Stimulated activated CD4-positive, alpha-beta T cell treated with anti-CD3 and anti-CD28 coated beads, Interleukin-1b, Interleukin-23, amount 100 ng/mL, for 1 hour (primary cell): ENCODE data around the gene RTBDN.
"Not testable (repeated sequence)": the region's sequence is repeated elsewhere in the genome, so short reads cannot be mapped to it uniquely, and the experiment has no call there.

Experiments used
- DNase-seq, 2 donors: peaks; one replicate each; pipeline ENCODE4 v3.0.0-alpha.2; 2020; ENCODE audit warnings: low read depth in 2 of 2

The RTBDN gene

DNA sequence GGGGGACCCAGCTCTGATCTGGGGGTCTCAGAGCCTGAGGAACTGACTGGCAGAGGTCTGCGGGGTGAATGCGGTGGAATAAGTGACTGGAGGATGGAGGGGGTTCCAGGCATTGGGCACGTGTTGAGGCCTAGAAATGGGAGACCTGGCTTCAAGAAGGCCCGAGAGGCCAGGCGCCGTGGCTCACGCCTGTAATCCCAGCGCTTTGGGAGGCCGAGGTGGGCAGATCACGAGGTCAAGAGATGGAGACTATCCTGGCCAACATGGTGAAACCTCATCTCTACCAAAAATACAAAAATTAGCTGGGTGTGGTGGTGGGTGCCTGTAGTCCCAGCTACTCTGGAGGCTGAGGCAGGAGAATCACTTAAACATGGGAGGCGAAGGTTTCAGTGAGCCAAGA lies 16.6 kb downstream of the RTBDN start:
- not testable (repeated sequence) for DNase-seq

DNA sequence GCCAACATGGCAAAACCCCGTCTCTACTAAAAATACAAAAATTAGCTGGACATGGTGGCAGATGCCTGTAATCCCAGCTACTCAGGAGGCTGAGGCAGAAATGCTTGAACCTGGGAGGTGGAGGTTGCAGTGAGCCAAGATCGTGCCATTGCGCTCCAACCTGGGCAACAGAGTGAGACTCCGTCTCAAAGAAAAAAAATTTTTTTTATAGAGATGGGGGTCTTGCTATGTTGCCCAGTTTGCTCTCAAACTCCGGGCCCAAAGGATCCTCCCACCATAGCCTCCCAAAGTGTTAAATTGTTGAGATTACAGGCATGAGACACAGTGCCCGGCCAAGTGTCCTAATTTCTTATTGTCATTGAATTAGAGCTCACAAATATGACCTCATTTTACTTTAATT lies 17.2 kb downstream of the RTBDN start:
- DNase-seq = not testable (repeated sequence)

DNA sequence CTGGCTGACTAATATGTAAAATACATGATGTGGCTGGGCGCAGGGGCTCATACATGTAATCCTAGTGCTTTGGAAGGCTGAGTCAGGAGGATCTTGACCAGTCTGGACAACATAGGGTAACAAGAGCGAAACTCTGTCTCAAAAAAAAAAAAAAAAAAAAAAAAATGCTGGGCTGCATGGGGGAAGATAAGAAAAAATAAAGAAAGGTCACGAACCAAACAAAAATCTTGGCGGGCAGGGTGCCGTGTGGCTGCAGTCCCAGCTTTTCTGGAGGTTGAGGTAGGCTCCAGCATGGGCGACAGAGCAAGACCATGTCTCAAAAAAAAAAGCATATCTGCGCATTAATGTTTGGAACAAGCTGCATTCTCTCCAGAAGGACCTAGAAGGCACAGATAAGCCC lies 19.3 kb downstream of the RTBDN start:
- no peak for DNase-seq

DNA sequence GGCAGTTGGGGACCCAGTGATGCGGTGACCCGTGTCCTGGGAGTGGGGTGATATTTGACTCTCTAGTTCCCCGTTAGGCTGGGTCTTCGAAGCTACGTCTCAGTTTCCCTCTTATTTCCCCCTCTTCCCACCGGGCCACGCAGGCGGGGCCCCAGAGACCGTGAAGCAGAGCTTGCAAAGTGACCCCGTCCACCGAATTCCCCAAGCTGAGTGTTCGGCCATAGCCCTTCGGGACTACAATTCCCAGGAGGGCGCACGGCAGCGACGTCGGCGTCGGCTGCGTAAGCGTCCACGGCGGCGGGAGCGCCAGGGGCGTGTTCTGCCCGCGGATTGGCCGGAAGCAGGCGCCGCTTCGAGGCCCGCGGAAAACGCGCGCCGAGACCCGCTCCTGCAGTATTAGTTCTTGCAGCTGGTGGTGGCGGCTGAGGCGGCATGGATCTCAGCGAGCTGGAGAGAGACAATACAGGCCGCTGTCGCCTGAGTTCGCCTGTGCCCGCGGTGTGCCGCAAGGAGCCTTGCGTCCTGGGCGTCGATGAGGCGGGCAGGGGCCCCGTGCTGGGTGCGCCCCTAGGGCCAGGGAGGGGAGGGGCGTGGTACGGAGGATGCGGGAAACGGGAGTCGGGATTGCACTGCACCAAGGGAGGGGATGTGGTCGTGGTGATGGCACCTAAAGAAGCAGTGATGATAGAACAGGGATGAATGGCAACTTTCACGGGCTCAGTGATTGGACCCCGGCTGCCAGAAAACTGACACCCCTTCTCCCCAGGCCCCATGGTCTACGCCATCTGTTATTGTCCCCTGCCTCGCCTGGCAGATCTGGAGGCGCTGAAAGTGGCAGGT lies 27.9 kb downstream of the RTBDN start, which contains the start of gene RNASEH2A:
RNASEH2A (plus strand) TSS at position 343 of the 840 bp plus-strand sequence; CDS start at position 433, 90 bp downstream.
- peak; percentile 63 to 68 for DNase-seq

DNA sequence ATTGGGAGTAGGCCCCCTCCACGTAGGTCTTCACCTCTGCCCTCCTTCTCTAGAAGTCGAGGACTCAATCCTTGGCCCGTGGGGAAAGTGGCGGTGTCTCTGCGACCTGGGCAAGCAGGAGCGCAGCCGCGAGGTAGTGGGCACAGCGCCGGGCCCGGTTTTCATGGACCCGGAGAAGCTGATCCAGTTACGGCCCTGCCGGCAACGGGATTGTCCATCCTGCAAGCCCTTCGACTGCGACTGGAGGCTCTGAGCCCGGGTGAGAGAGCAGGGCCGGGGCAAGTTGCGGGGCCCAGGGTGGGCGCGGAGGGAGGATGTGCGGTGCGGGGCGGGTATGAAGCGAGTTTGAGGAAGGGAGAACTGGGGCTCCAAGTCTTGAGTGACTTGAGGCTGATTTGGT lies 30.3 kb downstream of the RTBDN start:
- DNase-seq = no peak

DNA sequence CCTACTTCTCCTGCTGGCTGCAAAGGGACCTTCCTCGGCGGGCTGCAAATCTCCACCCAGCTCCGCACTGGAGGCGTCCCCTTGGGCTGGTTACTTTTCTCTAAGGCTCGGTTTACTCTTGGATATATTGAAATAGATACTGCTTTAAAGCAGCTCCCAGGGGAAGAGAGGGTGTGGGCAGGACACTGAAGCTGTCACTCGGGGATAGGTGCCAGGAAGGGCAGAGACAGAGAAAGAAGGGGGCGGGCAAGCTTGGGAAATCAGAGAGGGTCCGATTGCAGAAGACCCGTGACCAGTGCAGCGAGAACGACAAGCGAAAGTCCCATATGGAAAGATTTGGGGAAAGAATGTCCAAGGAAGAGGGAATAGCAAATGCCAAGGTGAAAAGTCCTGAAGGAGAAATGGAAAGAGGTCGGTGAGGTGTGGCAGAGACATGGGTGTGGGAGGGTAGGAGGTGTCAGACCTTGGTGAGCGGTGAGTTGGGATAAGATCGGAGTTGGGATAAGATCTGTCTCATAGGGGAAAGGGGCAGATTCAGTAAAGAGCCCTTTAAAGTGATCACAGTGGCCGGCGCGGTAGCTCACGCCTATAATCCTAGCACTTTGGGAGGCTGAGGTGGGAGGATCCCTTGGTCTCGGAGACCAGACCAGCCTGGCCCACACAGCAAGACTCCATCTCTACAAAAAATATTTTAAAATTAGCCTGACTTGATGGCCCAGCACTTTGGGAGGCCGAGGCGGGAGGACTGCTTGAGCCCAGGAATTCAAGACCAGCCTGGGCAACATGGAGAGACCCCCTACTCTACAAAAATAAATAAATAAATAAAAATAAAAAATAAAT lies 31.9 kb downstream of the RTBDN start:
- DNase-seq = no peak

DNA sequence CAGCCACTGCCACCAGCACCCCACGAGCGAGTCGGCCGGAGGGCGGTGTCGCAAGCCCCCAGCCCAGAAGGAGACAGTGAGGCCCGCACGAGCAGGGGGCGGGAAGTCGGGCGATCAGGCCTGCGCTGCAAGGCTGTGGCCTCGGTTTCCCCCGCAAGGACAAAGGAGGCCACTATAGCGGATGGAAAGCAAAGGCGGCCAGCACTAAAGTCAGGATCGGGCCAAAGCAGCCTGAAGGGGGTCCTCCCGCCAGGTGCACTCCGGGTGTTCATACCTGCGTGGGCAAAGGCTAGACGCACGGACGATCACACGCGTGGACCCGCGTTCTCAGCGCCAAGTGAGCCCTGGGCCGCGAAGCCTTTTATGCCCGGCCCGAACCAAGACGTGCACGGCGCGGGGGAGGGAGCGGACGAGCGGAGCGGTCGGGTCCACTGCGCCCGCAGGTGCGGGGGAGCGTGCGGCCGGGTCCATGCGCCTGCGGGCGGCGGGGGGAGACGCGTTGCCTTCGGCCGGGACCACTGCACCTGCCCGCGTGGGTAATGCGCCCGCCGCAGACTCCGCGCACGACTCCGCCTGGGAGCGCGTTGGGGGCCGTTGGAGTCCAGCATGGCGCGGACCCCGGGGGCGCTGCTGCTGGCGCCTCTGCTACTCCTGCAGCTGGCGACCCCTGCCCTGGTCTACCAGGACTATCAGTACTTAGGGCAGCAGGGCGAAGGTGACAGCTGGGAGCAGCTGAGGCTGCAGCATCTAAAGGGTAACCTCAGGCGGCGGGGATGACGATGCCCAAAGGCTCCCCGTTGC lies 32.7 kb downstream of the RTBDN start, which contains the start of the genes PRDX2 and THSD8:
PRDX2 (minus strand) TSS at position 335 of the 801 bp plus-strand sequence. CDS start 539 bp downstream, outside the sequence.
THSD8 (plus strand) TSS at position 604 of the 801 bp plus-strand sequence; CDS start at position 607, 3 bp downstream.
- peak in 1 of 2 donors; percentile 48 for DNase-seq

DNA sequence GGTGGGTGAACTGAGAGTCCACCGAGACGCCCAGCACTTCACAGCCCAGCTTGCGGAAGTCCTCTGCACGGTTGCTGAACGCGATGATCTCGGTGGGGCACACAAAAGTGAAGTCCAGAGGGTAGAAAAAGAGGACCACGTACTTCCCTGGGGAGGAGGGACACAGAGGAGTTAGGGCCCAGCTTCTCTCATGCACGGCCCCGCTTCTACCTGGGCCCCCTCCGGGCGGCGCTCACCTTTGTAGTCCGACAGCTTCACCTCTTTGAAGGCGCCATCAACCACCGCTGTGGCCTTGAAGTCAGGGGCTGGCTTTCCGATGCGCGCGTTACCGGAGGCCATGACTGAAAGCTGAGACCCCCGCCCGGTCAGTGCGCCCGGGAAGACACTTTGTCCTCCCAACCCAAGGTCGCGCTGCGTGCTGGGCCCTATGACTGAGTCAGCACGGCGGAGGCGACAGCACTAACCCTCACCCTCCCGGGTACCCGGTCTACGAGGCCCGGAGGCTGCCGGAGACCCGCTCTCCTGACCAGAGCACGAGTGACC lies 33.4 kb downstream of the RTBDN start:
- DNase-seq = no peak

DNA sequence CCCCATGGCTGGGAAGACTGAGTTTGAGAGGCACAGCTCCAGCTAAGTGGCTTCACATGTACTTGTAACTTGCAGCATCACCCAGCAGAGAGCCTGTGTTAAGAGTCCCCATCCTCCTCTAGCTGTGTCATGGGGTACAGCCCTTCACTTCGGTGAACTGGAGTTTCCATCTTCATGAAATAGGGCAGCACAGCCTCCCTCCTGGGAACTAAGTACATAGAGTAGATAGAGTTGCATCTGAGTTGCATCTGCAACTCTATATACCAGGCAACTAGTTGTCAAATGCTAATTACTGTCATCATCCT lies 34.0 kb downstream of the RTBDN start:
- DNase-seq = no peak

DNA sequence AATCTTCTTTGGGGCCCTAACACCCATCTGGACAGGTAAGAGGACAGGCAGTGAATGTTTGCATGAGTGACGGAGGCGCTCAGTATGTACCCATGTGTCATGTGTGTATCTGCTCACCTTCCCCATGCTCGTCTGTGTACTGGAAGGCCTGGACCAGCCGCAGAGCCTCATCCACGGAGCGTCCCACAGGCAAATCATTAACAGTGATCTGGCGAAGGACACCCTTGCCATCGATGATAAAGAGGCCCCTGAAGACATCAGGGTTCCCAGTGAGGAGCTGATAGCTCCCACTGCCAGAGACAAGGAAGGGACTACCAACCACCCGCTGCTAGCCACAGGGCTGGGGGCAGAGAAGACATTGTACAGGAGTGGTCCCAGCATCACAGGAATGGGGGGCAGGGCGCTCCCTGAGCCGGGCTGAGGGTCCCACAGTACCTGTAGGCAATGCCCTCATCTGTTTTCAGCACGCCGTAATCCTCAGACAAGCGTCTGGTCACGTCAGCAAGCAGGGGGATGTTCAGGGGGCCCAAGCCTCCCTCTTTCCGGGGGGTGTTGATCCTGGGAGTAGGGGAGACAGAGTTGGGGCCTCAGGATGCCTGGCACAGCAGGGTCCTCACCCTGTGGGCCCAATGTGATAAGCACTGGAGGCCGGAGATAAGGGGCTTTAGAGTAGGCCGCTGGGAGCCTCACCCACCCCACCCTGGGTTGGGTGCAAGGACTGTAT lies 34.5 kb downstream of the RTBDN start:
- DNase-seq = no peak

DNA sequence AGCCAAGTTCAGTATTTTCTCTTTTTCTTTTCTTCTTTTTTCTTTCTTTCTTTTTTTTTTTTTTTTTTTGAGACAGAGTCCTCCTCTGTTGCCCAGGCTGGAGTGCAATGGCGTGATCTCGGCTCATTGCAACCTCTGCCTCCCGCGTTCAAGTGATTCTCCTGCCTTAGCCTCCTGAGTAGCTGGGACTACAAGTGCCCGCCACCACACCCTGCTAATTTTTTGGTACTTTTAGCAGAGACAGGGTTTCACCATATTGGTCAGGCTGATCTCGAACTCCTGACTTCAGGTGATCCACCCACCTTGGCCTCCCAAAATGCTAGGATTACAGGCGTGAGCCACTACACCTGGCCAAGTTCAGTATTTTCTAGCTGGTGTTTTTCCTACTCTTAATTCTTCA lies 36.8 kb downstream of the RTBDN start:
- not testable (repeated sequence) for DNase-seq

DNA sequence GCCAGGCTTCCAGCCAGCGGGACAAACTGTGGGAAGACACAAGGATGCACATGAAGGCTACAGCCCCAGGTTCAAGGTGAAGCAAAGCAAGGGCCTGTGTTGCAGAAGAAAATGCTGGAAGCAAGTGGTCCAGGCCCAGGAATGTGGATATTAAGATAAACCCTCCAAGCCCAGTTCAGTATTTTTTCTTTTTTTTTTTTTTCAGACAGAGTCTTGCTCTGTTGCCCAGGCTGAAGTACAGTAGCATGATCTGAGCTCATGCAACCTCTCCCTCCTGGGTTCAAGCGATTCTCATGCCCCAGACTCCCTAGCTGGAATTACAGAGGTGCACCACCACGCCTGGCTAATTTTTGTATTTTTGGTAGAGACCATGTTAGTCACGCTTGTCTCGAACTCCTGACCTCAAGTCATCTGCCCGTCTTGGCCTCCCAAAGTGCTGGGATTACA lies 37.2 kb downstream of the RTBDN start:
- DNase-seq = no peak

DNA sequence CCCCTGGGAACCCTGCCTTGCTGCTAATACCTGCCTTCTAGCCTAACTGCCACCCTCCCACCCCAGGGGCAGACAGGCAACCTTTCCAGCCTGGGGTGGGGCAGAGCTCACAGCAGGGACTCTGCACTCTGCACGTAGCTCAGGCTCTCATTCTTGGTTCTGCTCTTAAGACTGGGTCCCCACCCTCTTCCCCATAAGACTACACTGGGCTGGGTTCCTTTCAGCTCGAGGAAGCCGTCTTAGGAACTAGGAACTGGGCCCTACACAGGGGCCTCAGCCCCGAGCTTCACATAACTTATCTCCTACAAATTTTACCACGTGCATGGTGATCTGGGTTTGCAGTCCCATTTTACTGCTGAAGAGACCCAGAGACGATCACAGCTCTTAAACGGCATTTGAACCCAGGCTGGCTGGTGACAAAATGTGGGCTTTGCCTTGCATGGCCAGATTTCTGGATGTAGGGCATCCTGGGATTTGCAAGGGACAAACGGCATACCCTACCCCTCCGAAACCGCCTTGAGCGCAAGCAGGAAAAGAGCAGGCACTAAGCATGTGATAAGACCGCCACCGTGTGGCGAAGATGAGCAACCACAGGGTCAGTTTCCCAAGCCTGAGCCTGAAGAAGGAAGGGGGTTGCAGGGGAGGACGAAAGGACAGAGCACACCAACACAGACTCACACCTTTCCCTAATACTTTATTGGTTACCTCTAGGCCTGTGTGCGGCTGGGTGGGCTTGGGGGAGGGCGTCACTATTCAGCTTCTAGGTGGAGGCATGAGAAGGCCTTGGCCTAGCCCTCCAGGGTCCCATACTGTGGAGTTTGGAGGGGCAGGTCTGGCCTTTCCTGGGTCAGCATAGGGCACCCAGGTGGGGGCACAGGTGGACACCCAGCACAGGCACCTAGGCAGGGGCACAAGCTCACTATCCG lies 38.0 kb downstream of the RTBDN start:
- peak in 1 of 2 donors; percentile 56 for DNase-seq

DNA sequence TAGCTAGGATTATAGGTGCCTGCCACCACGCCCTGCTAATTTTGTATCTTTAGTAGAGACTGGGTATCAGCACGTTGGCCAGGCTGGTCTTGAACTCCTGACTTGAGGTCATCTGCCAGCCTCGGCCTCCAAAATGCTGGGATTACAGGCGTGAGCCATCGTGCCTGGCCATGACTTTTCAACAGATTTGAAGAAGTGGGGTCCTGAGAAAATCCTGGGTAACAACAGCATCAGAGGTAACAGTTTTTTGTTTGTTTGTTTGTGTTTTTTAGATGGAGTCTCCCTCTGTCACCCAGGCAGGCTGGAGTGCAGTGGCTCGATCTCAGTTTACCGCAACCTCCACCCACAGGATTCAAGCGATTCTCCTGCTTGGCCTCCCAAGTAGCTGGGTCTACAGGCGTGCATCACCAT lies 39.4 kb downstream of the RTBDN start:
- DNase-seq = no peak

DNA sequence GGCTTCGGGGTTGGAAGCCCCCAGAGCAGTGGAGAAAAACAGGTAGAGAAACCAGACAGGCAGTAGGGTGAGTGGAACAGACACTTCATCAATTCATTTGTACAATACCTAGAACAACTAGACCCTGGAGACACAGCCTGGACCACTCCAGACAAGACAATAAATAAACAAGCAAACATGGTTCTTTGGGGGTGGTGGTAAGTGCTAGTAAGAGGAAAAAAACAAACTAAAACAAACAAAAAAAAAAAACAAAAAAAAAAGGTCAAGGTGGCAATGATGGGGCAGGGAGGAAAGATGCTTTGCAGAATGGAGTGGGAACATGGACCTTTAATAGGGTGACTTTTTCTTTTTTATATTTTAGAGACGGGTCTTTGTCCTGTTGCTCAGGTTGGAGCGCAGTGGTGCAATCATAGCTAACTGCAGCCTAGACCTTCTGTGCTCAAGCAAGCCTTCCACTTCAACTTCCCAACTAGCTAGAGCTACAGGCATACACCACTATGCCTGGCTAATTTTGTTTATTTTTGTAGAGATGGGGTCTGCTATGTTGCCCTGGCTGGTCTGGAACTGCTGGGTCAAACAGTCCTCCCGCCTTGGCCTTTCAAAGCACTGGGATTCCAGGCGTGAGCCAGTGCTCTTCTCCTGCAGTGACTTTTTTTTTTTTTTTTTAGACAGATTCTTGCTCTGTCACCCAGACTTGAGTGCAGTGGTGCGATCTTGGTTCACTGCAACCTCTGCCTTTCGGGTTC lies 40.0 kb downstream of the RTBDN start:
- no peak for DNase-seq

DNA sequence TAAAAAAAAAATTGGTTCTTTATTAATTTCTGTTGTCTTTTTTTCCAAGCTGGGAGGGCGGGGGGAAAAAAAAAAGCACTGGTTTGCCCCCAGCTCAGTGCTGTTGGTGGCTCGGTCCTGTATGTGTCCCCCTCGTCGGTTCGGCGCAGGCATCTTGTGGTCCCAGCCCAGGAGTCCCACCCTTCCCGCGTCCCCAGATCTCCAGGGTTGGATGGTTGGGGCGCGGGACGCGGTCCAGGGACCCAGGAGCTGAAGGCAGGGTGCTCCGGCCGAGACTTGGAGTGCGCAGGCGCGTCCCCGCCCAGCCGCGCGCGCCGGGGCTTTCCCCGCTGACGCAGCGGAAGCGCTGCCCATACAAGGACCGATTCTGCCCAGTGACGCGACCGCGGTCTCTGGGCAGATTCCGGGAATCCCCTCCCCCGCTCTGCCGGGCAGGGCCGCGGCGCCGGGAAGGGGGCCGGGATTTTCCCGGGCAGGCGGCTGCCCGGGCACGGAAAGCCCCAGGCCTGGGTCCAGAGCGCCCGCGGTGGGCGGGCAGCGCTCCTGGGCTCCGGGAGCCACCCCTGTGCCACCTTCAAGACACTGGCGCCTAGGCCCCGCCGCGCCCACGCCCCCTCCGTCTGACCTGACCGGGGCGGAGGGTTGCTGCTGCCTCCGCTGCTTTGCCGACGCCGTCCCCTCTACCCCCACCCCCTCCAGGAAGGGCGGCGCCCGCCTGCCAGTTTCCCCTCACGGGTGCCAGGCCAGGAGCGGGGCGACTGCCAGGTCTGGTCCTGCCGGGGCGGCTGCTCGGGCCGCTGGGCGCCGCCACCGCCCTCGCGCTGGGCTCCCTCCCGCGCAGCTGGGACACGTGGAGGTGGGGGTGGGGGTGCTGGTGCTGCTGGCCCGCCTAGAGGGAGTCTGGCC lies 40.8 kb downstream of the RTBDN start:
- DNase-seq = peak; percentile 92

DNA sequence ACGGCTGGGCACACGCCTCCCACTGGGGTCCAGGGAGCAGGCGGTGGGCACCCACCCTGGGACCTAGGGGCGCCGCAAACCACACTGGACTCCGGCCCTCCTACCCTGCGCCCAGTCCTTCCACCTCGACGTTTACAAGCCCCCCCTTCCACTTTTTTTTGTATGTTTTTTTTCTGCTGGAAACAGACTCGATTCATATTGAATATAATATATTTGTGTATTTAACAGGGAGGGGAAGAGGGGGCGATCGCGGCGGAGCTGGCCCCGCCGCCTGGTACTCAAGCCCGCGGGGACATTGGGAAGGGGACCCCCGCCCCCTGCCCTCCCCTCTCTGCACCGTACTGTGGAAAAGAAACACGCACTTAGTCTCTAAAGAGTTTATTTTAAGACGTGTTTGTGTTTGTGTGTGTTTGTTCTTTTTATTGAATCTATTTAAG lies 41.5 kb downstream of the RTBDN start:
- no peak for DNase-seq
